GM18511 (cell line): ENCODE results near the gene DENR.
"Not testable (repeated sequence)": the region's sequence is repeated elsewhere in the genome, so short reads cannot be mapped to it uniquely, and the experiment has no call there.

Experiments used
- ATAC-seq: cut with Tn5 transposase; IDR thresholded peaks from one replicate; pipeline ENCODE4 v1.9.1; 2021; ENCODE audit warnings: mild to moderate bottlenecking, moderate library complexity; ENCODE audit not compliant: unreplicated experiment

DENR gene

GRCh38 chr12:122752464-122753318 is at the start of gene DENR:
Gene DENR (plus strand): TSS chr12:122752824. CDS start chr12:122753702, 878 bp downstream.
- peak; percentile 97 for ATAC-seq

- not testable (repeated sequence) for ATAC-seq
Observed at GRCh38 chr12:122702890-122703611, 49.6 kb upstream of the DENR start, which contains the start of gene HCAR2. Gene HCAR2 (minus strand): TSS chr12:122703357. CDS start chr12:122703283, 74 bp downstream.

- ATAC-seq = not testable (repeated sequence)
Observed at GRCh38 chr12:122703841-122704240, 48.8 kb upstream of the DENR start.

- not testable (repeated sequence) for ATAC-seq
Observed at GRCh38 chr12:122709287-122709686, 43.3 kb upstream of the DENR start.

- ATAC-seq = not testable (repeated sequence)
Observed at GRCh38 chr12:122710341-122710740, 42.3 kb upstream of the DENR start.

GRCh38 chr12:122711266-122711665 is 41.4 kb upstream of the DENR start:
- not testable (repeated sequence) for ATAC-seq

GRCh38 chr12:122713491-122714188 is 39.0 kb upstream of the DENR start:
- not testable (repeated sequence) for ATAC-seq

- ATAC-seq = not testable (repeated sequence)
Observed at GRCh38 chr12:122715211-122715610, 37.4 kb upstream of the DENR start.

- not testable (repeated sequence) for ATAC-seq
Observed at GRCh38 chr12:122716658-122717057, 36.0 kb upstream of the DENR start, which contains the start of gene HCAR3. Gene HCAR3 (minus strand): TSS chr12:122716811. CDS start chr12:122716737, 74 bp downstream.

GRCh38 chr12:122721057-122721545 is 31.5 kb upstream of the DENR start:
- ATAC-seq = no peak

- ATAC-seq = no peak
Observed at GRCh38 chr12:122722387-122722786, 30.2 kb upstream of the DENR start.

- ATAC-seq = no peak
Observed at GRCh38 chr12:122724641-122725243, 27.9 kb upstream of the DENR start.

GRCh38 chr12:122725452-122726079 is 27.1 kb upstream of the DENR start:
- ATAC-seq = no peak

- no peak for ATAC-seq
Observed at GRCh38 chr12:122726080-122726558, 26.5 kb upstream of the DENR start.

GRCh38 chr12:122729583-122730214 is 22.9 kb upstream of the DENR start:
- no peak for ATAC-seq

- no peak for ATAC-seq
Observed at GRCh38 chr12:122730215-122731014, 22.2 kb upstream of the DENR start, which contains the start of gene HCAR1. Gene HCAR1 (minus strand): TSS chr12:122730844. CDS start chr12:122730339, 505 bp downstream.

GRCh38 chr12:122732170-122732569 is 20.5 kb upstream of the DENR start:
- ATAC-seq = no peak

GRCh38 chr12:122732611-122733010 is 20.0 kb upstream of the DENR start:
- ATAC-seq = no peak
